Stimulated activated naive CD8-positive, alpha-beta T cell treated with anti-CD3 and anti-CD28 coated beads, Interleukin-15, Interleukin-2, amounts not matched to agents 100 ng/mL and 50 ng/mL, for 24 hours (primary cell): ENCODE data around the gene CARD9.
"Not testable (repeated sequence)": the region's sequence is repeated elsewhere in the genome, so short reads cannot be mapped to it uniquely, and the experiment has no call there.

Source experiments
- H3K27ac Mint-ChIP-seq: one replicate; pipeline ENCODE4 v1.8.0; 2021; ENCODE audit warnings: mild to moderate bottlenecking, mixed read lengths
- H3K27me3 Mint-ChIP-seq: one replicate; pipeline ENCODE4 v1.8.0; 2021; ENCODE audit warnings: mixed read lengths
- H3K36me3 Mint-ChIP-seq: one replicate; pipeline ENCODE4 v1.8.0; 2021; ENCODE audit warnings: low read depth, mixed read lengths
- H3K4me1 Mint-ChIP-seq: one replicate; pipeline ENCODE4 v1.8.0; 2021; ENCODE audit warnings: low read depth, mixed read lengths
- H3K4me3 Mint-ChIP-seq: one replicate; pipeline ENCODE4 v1.8.0; 2021; ENCODE audit warnings: mild to moderate bottlenecking, mixed read lengths
- H3K9me3 Mint-ChIP-seq: one replicate; pipeline ENCODE4 v1.8.0; 2021; ENCODE audit warnings: mixed read lengths

Gene CARD9

DNA sequence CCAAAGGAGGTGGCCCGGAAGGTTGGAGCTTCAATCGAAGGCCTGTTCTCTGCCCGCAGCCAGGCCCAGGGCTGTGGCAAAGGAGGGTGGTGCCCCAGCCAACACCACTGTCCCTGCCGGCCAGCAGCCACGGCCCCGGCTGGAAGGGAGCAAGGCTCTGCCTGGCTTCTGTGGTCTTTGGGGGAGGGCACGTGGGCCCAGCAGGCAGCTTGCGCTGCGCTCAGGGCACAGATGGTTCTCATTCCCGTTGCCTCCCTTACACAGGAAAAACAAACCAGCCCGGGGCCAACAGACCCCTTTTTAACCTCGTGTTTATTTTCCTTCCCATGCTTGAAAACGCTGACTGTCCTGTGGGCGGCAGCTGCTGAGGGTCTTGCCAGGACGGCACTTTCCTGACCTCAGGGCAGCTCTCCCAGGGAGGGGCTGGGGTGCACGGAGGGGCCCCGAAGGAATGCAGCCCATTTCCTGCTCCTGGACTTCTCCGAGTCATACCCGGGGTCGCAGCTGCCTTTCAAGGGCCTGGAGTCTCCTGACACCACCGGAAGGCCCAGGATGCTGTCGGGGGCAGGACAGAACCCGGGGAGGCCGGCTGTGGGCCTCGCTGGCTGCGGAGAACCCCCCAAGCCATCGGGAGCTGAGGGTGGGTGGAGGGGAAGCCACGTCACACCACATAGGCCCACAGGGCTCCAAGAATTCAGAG lies 47.3 kb downstream of the CARD9 start:
- no peaks in the 10 kb centered on the region for H3K9me3 Mint-ChIP-seq
- no peak overlapping the region for H3K4me3 Mint-ChIP-seq
- no peak overlapping the region for H3K27ac Mint-ChIP-seq
- H3K36me3 Mint-ChIP-seq, result no peaks in the 10 kb centered on the region
- H3K27me3 Mint-ChIP-seq, result no peaks in the 10 kb centered on the region
- no peaks in the 10 kb centered on the region for H3K4me1 Mint-ChIP-seq

DNA sequence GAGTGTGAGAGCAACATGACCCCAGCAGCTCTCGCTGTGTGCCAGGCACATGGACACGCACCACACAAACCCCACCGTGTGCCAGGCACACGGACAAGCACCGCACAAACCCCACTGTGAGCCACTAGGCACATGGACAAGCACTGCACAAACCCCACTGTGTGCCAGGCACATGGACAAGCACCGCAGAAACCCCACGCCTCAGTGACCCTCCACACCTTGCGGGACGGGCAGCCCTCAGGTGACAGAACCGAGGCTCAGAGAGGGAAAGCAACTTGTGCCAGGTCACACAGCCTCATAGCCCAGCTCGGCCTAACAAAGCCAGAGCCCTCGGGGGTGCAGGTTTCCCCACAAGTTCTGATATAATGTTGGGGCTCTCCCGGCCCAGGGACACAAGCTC lies 48.1 kb downstream of the CARD9 start:
- Mint-ChIP-seq H3K4me3 (no peak overlapping the region), H3K27me3 (no peaks in the 10 kb centered on the region), H3K4me1 (no peaks in the 10 kb centered on the region)

DNA sequence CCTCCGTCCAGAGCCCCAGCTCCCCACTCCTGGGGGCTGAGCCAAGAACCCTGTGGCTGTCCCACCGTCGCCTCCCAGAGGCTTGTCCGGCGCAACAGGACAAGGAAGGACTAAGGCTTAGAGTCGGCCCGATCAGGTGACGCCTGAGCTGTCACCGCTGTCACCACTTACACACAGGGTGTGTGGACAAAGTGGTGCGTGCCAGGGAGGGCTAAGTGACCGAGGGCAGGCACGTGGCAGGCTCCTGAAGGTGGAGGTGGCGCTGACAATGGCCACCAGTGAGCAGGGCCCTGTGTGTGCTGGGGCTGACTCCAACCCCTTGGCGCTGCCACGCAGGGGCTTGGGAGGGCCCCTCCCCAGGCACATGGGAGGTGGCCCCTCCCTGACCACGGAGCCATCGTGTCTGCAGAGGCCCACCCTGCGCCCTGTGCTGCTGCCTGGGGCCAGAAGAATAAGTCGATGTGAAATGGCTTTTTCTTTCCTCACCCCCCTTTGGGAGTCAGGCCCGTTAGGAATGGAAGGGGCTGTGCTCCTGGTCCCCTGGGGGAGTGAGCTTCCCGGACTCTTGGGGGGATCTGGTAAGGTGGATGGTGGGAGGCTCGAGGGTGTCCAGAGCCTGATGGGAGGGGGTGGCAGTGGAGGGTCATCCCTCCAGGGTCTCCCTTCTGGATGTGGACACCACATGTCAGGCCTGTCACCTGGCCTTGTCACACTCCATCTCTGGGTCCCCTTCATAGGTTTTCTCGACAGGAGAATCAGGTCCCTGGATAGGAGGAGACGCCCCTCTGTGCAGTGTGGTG lies 48.8 kb downstream of the CARD9 start:
- Mint-ChIP-seq H3K27ac (no peak overlapping the region), H3K9me3 (no peaks in the 10 kb centered on the region), H3K4me3 (no peak overlapping the region), H3K27me3 (no peaks in the 10 kb centered on the region), H3K4me1 (no peaks in the 10 kb centered on the region), H3K36me3 (no peaks in the 10 kb centered on the region)

More for the DNA sequence above, 48.1 kb downstream of the CARD9 start:
- Mint-ChIP-seq H3K36me3 (no peaks in the 10 kb centered on the region), H3K27ac (no peak overlapping the region), H3K9me3 (no peaks in the 10 kb centered on the region)

DNA sequence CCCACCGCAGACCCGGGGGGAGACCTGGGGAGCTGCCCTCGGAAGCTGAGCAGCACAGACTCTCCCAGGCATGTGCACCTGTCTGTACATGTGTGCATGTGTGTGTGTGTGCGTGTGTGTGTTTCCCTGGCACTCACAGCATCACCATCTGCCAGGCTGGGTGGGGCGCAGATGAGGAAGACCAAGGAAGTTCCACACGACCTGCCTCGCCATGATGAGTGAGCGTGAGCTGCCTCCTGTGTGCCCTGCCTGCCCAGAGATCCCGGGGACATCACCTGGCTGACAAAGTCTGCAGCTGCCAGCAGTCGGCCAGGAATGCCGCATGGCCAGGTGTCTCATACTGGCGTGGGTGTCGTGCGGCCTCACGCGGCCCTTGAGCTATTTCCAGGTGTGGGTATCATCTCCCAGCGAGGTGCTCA lies 50.1 kb downstream of the CARD9 start:
- H3K27me3 Mint-ChIP-seq, result no peaks in the 10 kb centered on the region
- no peaks in the 10 kb centered on the region for H3K36me3 Mint-ChIP-seq
- H3K27ac Mint-ChIP-seq, result no peak overlapping the region
- no peaks in the 10 kb centered on the region for H3K4me1 Mint-ChIP-seq
- no peak overlapping the region for H3K4me3 Mint-ChIP-seq
- H3K9me3 Mint-ChIP-seq, result no peaks in the 10 kb centered on the region

DNA sequence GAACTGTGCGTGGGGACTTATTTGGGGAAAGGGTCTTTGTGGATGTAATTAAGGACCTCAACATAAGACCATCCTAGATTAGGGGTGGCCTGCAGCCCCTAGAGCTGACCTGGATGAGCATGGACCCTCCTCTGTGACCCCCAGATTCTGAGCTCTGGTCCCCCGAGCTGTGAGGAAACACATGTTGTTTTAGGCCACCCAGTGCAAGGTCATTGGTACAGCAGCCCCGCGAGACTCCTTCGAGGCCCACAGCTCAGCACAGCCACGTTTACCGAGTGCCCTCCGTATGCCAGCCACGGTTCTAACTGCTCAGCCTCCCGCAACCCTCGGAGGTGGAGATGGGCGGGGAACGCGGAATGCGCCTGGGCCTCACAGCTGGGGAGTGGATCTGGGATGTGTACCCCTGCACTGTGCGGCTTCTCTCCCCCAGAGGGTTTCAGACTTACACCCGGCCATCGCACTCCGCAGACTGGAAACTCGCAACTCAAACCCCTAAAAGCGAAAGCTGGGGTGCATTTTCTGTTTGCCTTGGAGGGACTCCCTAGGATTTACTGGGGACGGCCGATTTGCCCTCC lies 50.6 kb downstream of the CARD9 start:
- Mint-ChIP-seq H3K9me3 (no peaks in the 10 kb centered on the region), H3K36me3 (no peaks in the 10 kb centered on the region), H3K4me1 (no peaks in the 10 kb centered on the region), H3K27ac (no peak overlapping the region), H3K4me3 (no peak overlapping the region), H3K27me3 (no peaks in the 10 kb centered on the region)

DNA sequence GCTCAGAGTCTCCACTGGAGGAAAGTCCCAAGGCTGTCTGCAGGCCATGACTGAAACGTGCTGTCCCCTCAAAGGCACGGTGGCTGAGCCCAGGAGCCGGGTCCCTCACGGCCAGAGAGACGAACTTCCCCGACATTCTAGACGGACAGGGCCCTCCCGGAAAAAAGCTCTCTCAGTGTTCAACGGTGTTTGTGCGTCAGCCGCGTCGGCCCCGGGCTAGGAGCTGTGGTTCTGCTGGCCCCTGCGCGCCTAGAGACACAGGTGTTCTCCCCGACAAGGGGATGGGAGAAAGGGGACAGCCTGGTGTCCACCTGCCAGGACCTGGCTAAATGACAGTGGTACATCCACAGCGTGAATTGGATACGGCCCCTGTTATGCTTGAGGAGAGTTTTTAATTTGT lies 51.9 kb downstream of the CARD9 start:
- no peaks in the 10 kb centered on the region for H3K36me3 Mint-ChIP-seq
- no peak overlapping the region for H3K4me3 Mint-ChIP-seq
- no peaks in the 10 kb centered on the region for H3K4me1 Mint-ChIP-seq
- H3K27me3 Mint-ChIP-seq, result no peaks in the 10 kb centered on the region
- H3K27ac Mint-ChIP-seq, result no peak overlapping the region
- H3K9me3 Mint-ChIP-seq, result no peaks in the 10 kb centered on the region

DNA sequence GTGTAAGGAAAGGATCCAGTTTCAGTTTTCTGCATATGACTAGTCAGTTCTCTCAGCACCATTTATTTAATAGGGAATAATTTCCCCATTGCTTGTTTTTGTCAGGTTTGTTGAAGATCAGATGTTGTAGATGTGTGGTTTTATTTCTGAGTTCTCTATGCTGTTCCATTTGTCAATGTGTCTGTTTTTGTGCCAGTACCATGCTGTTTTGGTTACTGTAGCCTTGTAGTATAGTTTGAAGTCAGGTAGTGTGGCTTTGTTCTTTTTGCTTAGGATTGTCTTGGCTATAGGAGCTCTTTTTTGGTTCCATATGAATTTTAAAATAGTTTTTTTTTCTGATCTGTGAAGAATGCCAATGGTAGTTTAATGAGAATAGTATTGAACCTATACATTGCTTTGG lies 52.5 kb downstream of the CARD9 start:
- H3K36me3 Mint-ChIP-seq, H3K4me1 Mint-ChIP-seq, H3K4me3 Mint-ChIP-seq, H3K27me3 Mint-ChIP-seq, H3K9me3 Mint-ChIP-seq, H3K27ac Mint-ChIP-seq: not testable (repeated sequence)

DNA sequence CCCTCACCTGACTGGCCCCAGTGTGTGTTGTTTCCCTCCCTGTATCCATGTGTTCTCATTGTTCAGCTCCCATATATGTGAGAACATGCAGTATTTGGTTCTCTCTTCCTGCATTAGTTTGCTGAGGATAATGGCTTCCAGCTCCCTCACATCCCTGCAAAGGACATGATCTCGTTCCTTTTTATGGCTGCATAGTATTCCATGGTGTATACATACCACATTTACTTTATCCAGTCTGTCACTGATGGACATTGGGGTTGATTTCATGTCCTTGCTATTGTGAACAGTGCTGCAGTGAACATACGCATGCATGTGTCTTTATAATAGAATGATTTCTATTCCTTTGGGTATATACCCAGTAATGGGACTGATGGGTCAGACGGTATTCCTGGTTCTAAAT lies 53.5 kb downstream of the CARD9 start:
- H3K27ac Mint-ChIP-seq, H3K4me3 Mint-ChIP-seq, H3K9me3 Mint-ChIP-seq, H3K36me3 Mint-ChIP-seq, H3K27me3 Mint-ChIP-seq, H3K4me1 Mint-ChIP-seq: not testable (repeated sequence)

DNA sequence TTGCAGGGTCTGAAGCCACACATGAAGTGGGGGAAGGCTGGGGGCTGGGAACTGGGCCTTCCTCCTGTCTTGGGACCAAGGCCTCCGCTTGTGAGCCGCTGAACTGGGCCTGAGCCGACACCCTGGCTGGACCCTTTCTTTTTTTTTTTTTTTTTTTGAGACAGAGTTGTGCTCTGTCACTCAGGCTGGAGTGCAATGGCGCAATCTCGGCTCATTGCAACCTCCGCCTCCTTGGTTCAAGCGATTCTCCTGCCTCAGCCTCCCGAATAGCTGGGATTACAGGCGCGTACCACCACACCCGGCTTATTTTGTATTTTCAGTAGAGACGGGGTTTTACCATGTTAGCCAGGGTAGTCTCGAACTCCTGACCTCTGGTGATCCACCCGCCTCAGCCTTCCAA lies 54.2 kb downstream of the CARD9 start:
- H3K27ac Mint-ChIP-seq, H3K27me3 Mint-ChIP-seq, H3K4me3 Mint-ChIP-seq, H3K4me1 Mint-ChIP-seq, H3K36me3 Mint-ChIP-seq: not testable (repeated sequence)
- H3K9me3 Mint-ChIP-seq, result peaks cover 11% of the 10 kb centered on the region

DNA sequence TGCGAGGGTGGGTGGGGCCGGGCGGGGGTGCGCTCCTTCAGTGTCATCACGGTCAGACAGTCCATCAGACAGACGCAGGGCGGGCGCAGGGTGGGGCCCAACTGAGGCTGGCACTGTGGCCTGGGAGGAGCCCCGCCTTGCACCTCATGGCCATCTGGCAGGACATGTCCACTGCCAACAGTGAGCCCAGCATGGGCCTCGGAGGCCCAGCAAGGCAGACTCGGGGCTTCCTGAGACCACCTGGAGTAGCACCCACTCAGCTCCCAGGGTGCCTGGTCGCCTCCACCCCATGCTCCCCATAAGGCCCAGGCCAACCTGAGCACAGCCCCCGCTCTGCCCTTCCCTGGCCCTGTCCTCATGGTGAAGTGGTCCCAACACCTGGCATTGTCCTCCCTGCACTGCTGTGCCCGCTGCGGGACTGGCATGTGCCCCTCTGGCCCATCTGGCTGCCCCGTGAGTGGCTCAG lies 54.7 kb downstream of the CARD9 start:
- H3K27me3 Mint-ChIP-seq, result peaks cover 4% of the 10 kb centered on the region
- H3K27ac Mint-ChIP-seq, result no peak overlapping the region
- peaks cover 5% of the 10 kb centered on the region for H3K36me3 Mint-ChIP-seq
- no peak overlapping the region for H3K4me3 Mint-ChIP-seq
- peaks cover 8% of the 10 kb centered on the region for H3K4me1 Mint-ChIP-seq
- H3K9me3 Mint-ChIP-seq, result peaks cover 11% of the 10 kb centered on the region

DNA sequence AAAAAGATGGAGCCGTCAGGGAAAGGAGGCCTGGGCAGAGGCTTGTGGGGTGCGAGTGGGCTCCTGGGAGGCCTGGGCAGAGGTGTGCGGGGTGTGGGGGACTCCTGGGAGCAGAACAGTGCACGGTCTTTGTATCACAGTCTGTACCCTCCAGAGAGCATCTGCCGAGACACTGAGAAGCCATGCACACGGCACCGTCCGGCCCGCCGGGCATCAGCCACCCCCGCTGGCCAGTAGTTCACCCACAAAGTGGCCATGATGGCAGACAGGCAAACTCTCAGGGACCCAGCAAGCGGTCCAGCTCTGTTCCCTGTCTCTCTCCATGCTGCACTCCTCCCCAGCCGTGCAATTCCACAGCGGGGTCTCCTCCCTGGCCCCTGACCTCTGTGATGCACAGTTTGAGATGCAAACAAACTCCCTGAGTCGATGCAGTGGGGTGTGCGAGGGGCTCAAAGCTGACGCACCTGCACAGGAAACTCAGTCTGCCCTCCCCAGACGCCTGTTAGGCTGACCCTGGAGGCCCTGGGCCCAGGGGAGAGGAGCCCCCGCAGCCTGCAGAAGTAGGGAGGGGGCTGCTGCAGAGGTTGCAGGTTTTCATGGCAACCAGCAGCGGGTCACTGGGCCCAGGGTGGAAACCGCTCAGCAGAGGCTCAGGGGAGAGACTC lies 55.2 kb downstream of the CARD9 start:
- Mint-ChIP-seq H3K36me3 (peaks cover 5% of the 10 kb centered on the region), H3K9me3 (peaks cover 11% of the 10 kb centered on the region), H3K4me3 (no peak overlapping the region), H3K4me1 (peaks cover 8% of the 10 kb centered on the region), H3K27me3 (peaks cover 4% of the 10 kb centered on the region), H3K27ac (no peak overlapping the region)

DNA sequence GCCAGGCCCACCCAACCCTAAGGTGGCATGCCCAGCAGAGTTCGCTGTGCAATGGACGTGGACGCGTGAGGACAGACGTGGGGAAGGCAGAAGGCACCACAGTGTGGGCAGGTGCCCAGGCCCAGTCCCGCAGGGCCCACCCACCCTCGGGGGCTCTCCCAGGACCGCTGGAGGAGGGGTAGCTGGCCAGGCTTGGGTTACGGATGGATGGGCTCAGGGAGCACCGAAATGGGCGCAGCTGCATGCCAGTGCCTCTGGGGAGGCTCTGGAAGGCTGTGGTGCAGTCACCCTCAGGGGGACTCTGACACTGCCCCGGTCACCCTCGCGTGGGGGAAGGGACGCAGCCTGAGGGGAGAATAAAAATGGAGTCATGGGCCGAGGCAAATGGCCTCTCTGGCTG lies 55.8 kb downstream of the CARD9 start:
- no peak overlapping the region for H3K27ac Mint-ChIP-seq
- peaks cover 8% of the 10 kb centered on the region for H3K4me1 Mint-ChIP-seq
- H3K4me3 Mint-ChIP-seq, result no peak overlapping the region
- peaks cover 5% of the 10 kb centered on the region for H3K36me3 Mint-ChIP-seq
- H3K27me3 Mint-ChIP-seq, result peaks cover 4% of the 10 kb centered on the region
- peaks cover 11% of the 10 kb centered on the region for H3K9me3 Mint-ChIP-seq

DNA sequence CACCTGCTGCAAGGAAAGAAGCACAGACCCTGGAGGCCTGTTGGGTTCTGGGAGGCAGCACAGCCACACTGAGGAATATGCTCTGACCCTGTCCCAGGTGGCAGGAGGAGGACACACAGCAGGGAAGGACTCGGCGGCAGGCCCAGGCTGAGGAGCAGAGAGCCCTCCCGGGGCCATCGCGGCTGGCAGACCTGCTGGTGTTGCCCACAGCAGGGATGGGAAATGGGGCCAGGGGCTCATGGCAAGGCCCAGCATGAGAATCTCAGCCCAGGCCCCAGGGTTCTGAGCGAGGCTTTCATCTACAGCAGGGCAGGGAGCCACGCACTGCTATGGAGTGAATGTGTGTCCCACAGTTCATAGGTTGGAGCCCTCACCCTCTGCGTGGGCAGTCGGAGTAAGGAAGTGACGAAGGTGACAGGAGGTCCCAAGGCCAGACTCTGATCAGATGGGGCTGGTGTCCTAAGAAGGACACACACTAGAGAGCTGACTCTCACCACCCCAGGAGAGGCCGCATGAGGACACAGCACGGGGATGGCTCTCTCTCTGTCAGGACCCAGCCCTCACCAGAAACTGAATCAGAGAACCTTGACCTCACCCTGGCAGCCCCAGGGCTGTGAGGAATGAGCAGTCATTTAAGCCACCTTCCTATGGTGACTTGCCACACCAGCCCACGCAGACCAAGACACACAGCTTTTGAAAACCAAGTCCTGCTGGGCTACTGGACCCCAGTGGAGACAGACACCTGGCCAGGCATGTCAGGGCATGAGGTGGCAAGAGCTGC lies 56.4 kb downstream of the CARD9 start:
- peaks cover 11% of the 10 kb centered on the region for H3K9me3 Mint-ChIP-seq
- H3K36me3 Mint-ChIP-seq, result peaks cover 5% of the 10 kb centered on the region
- H3K4me3 Mint-ChIP-seq, result no peak overlapping the region
- H3K27ac Mint-ChIP-seq, result peak overlapping the region; percentile 75
- peaks cover 8% of the 10 kb centered on the region for H3K4me1 Mint-ChIP-seq
- peaks cover 4% of the 10 kb centered on the region for H3K27me3 Mint-ChIP-seq

DNA sequence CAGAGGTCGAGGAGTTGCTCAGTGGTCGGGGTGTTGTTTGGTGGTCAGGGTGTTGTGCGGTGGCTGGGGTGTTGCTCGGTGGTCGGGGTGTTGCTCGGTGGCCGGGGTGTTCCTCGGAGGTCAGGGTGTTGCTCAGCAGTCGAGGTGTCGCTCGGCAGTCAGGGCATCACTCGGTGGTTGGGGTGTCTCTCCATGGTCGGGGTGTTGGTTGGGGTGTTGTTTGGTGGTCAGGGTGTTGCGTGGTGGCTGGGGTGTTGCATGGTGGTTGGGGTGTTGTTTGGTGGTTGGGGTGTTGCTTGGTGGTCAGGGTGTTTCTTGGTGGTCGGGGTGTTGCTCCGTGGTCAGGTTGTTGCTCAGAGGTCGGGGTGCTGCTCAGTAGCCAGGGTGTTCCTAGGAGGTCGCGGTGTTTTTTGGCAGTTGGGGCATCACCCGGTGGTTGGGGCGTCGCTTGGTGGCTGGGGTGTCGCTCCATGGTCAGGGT lies 57.2 kb downstream of the CARD9 start:
- Mint-ChIP-seq H3K36me3 (peaks cover 5% of the 10 kb centered on the region), H3K4me1 (peaks cover 8% of the 10 kb centered on the region), H3K27ac (peak overlapping the region; percentile 75), H3K4me3 (no peak overlapping the region), H3K9me3 (peaks cover 11% of the 10 kb centered on the region), H3K27me3 (peaks cover 4% of the 10 kb centered on the region)
